GM12865 (cell line): ENCODE measurements around the gene MTPN.

Experiments
- DNase-seq: peaks from one replicate; pipeline ENCODE4 v3.0.0; 2010; ENCODE audit warnings: low read depth
- H3K4me3 ChIP-seq: 2 replicates; pipeline ENCODE4 v1.5.1; 2011; ENCODE audit warnings: mild to moderate bottlenecking, low read depth, low read length, control low read depth
- CTCF ChIP-seq: IDR thresholded peaks from 2 replicates; pipeline ENCODE4 v1.5.1; 2011; ENCODE audit warnings: low read length, control low read depth, low read depth, inconsistent platforms; ENCODE audit not compliant: insufficient read depth; ENCODE audit errors: missing control alignments

Gene MTPN

DNA sequence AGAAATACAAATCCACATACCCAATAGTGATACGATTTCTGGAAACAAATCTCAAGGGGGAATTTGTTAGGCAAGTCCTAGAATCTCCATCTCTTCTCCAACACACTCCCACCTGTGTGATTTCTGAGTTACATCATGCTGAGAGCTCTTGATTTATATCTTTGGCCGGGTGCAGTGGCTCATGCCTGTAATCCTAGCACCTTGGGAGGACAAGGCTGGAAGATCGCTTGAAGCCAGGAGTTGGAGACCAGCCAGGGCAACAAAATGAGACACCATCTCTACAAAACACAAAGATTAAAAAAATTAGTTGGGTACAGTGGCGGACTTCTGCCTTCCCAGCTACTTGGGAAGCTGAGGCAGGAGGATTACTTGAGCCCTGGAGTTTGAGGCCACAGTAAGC, 1.5 kb upstream of the MTPN start:
- no peak overlapping the region for H3K4me3 ChIP-seq
- no peak for TF ChIP-seq CTCF
- no peak for DNase-seq

DNA sequence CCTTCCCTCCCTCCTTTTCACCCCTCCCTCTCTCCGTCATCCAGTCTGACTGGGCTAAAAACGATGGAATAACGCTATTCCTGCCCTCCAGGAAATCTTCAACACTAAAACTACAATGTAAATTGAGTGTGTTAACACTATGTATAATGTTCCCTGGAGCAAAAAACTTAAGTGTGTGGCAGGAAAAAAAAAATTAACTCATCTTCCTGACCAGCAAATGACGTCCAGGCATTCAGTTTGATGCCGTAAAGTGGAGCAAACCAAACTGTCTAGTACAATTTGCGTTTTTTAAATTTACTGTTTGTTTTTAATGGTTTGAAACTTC, 545 bp upstream of the MTPN start:
- DNase-seq, result no peak
- peak overlapping the region; percentile 96 for H3K4me3 ChIP-seq
- TF ChIP-seq CTCF, result no peak

- peak; percentile 68 for DNase-seq
- peak overlapping the region; percentile 96 for H3K4me3 ChIP-seq
- TF ChIP-seq CTCF, result no peak
These were observed 700 bp downstream of the MTPN start for GRCh38 chr7:135976312-135977006.

DNA sequence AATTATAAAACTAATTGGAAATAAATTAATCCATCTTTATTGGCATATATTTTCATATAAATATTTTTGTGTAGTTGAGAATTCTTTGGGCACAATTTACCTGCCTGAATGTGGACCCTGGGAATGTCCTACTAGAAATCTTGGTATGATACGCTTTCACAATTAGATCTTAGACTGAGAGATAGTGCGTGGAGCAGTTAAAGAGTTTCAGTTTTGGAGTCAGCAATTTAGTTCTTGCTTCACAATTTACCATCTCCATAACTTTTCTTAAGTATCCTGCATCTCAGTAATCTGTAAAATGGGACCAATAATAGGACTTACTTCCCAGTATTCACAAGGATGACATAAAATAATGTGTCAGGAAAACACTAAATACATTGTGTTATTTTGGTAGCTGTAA, 2.0 kb downstream of the MTPN start:
- no peak for TF ChIP-seq CTCF
- DNase-seq, result peak; percentile 39
- H3K4me3 ChIP-seq, result peak overlapping the region; percentile 96

- H3K4me3 ChIP-seq, result peak overlapping the region; percentile 96
- peak; percentile 55 for DNase-seq
- no peak for TF ChIP-seq CTCF
These were observed 2.5 kb downstream of the MTPN start for GRCh38 chr7:135974667-135975066.

GRCh38 chr7:135971366-135971725, 5.8 kb downstream of the MTPN start:
- no peak for DNase-seq
- TF ChIP-seq CTCF, result no peak
- no peak overlapping the region for H3K4me3 ChIP-seq

DNA sequence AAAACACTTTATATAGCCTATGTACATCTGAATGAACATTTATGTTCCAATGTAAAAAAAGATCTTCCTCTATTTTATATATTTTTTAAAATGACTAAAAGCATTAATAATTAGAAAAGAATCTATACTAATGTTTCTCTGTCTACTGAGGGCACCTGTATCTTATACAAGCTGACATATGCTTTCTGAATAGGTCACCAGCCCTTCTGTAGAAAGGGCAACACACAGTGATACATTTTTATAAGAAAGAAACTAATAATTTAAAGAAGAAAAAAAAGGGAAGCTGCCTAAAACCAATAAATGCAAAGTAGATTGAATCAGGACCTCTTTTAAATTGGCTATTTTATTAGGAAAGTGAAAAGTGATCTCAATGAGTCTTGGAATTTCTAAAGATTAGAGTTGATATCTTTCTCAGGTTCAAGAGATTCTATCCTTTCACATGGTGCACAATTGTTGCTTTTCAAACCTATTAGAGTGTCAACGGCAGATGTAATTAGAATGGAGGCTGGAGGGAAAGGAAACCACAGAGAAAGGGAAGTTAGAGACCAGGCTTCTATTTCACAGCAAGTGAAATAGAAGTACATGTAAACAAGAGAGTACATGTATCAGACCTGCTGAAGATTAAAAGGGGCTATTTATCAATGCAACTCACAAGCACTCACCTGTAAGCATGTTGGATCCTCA, 6.3 kb downstream of the MTPN start:
- peak; percentile 70 for DNase-seq
- no peak overlapping the region for H3K4me3 ChIP-seq
- no peak for TF ChIP-seq CTCF
